HG02884 (cell line): ENCODE data around the gene DEPDC5.

Experiments used
- ATAC-seq: cut with Tn5 transposase; IDR thresholded peaks from one replicate; pipeline ENCODE4 v1.9.1; 2021; ENCODE audit warnings: mild to moderate bottlenecking, moderate library complexity; ENCODE audit not compliant: unreplicated experiment

DEPDC5 gene

GRCh38 chr22:31846161-31847115 is 92.6 kb downstream of the DEPDC5 start:
- no peak for ATAC-seq

- no peak for ATAC-seq
These were observed 94.6 kb downstream of the DEPDC5 start for GRCh38 chr22:31848411-31848810.

- no peak for ATAC-seq
These were observed 96.3 kb downstream of the DEPDC5 start for GRCh38 chr22:31850135-31850534.

- no peak for ATAC-seq
These were observed 99.0 kb downstream of the DEPDC5 start for GRCh38 chr22:31852691-31853421.

- no peak for ATAC-seq
These were observed 100.1 kb downstream of the DEPDC5 start for GRCh38 chr22:31853736-31854495.

GRCh38 chr22:31857247-31857646 is 103.4 kb downstream of the DEPDC5 start:
- ATAC-seq = no peak

- ATAC-seq = no peak
These were observed 107.5 kb downstream of the DEPDC5 start for GRCh38 chr22:31861226-31861840.

GRCh38 chr22:31866918-31867317 is 113.1 kb downstream of the DEPDC5 start:
- ATAC-seq = no peak

GRCh38 chr22:31867386-31868153 is 113.8 kb downstream of the DEPDC5 start:
- no peak for ATAC-seq

GRCh38 chr22:31869739-31870138 is 115.9 kb downstream of the DEPDC5 start:
- ATAC-seq = no peak

- no peak for ATAC-seq
These were observed 117.1 kb downstream of the DEPDC5 start for GRCh38 chr22:31870890-31871289.

- no peak for ATAC-seq
These were observed 117.7 kb downstream of the DEPDC5 start for GRCh38 chr22:31871480-31871879.

GRCh38 chr22:31872209-31872608 is 118.4 kb downstream of the DEPDC5 start:
- ATAC-seq = no peak

- no peak for ATAC-seq
These were observed 121.0 kb downstream of the DEPDC5 start for GRCh38 chr22:31874821-31875220.

GRCh38 chr22:31876156-31876920 is 122.5 kb downstream of the DEPDC5 start:
- ATAC-seq = no peak

GRCh38 chr22:31879585-31879984 is 125.8 kb downstream of the DEPDC5 start:
- ATAC-seq = no peak

GRCh38 chr22:31881200-31881599 is 127.4 kb downstream of the DEPDC5 start:
- ATAC-seq = no peak

GRCh38 chr22:31881865-31882264 is 128.0 kb downstream of the DEPDC5 start:
- ATAC-seq = no peak

GRCh38 chr22:31882971-31883370 is 129.2 kb downstream of the DEPDC5 start:
- no peak for ATAC-seq
